Natural killer cell treated with Interleukin-12 subunit alpha and Interleukin-12 subunit beta and Interleukin-15 and Interleukin-18, amount 100 ng/mL, for 72 hours (primary cell): ENCODE results near the gene ABLIM1. TPM values are rescaled to one million over a fixed set of nuclear protein-coding genes. Genes with fewer than 3 reads are reported as not detected.

Source experiments
- ATAC-seq, 2 donors: fragments of 150-1000 bp; cut with Tn5 transposase in 1 of 2; sonication (Bioruptor Pico), chemical (Tn5 transposase) in 1 of 2; 2 replicates each; pipeline ENCODE4 v1.10.0; 2021
- DNase-seq: peaks from one replicate; pipeline ENCODE4 v3.0.0; 2022; ENCODE audit warnings: low spot score
- H3K27ac Mint-ChIP-seq, 2 donors: 1 replicate in 1 of 2; 2 replicates in 1 of 2; pipeline ENCODE4 v1.8.0; 2022; ENCODE audit warnings: mixed read lengths in 2 of 2, mild to moderate bottlenecking in 1 of 2, moderate library complexity in 1 of 2
- H3K27me3 Mint-ChIP-seq, 2 donors: 1 replicate in 1 of 2; 2 replicates in 1 of 2; pipeline ENCODE4 v1.8.0; 2022; ENCODE audit warnings: mixed read lengths in 2 of 2
- H3K36me3 Mint-ChIP-seq: one replicate; pipeline ENCODE4 v1.8.0; 2022; ENCODE audit warnings: mixed read lengths
- H3K4me1 Mint-ChIP-seq, 2 donors: 1 replicate in 1 of 2; 2 replicates in 1 of 2; pipeline ENCODE4 v1.8.0; 2022; ENCODE audit warnings: low read depth in 2 of 2, mixed read lengths in 2 of 2, mild to moderate bottlenecking in 1 of 2
- H3K4me3 Mint-ChIP-seq: one replicate; pipeline ENCODE4 v1.8.0; 2022; ENCODE audit warnings: mixed read lengths
- H3K9me3 Mint-ChIP-seq: 2 replicates; pipeline ENCODE4 v1.8.0; 2022; ENCODE audit warnings: mixed read lengths
- total RNA-seq, 2 donors: library from RNA; stranded (reverse); gene quantifications; one replicate each; pipeline ENCODE4 v1.2.3, GENCODE V29; 2022

Gene ABLIM1
- total RNA-seq, 2 donors from 2014 or later = 7.9 to 11.0 TPM

- Mint-ChIP-seq H3K27me3 (no peaks in the 10 kb centered on the region), H3K9me3 (no peaks in the 10 kb centered on the region), H3K36me3 (no peaks in the 10 kb centered on the region), H3K27ac (no peak overlapping the region), H3K4me1 (peaks cover 2 to 5% of the 10 kb centered on the region in 2 donors), H3K4me3 (no peak overlapping the region)
- ATAC-seq (no peak), DNase-seq (no peak)
These were observed 8.7 kb downstream of the ABLIM1 start for GRCh38 chr10:114649217-114649903.

GRCh38 chr10:114648368-114648767 is 9.7 kb downstream of the ABLIM1 start:
- H3K36me3 Mint-ChIP-seq = no peaks in the 10 kb centered on the region
- no peaks in the 10 kb centered on the region for H3K27me3 Mint-ChIP-seq
- H3K4me1 Mint-ChIP-seq = no peaks in the 10 kb centered on the region
- no peak overlapping the region for H3K4me3 Mint-ChIP-seq
- ATAC-seq (no peak), DNase-seq (no peak)
- H3K27ac Mint-ChIP-seq = no peak overlapping the region
- no peaks in the 10 kb centered on the region for H3K9me3 Mint-ChIP-seq

GRCh38 chr10:114647545-114648138 is 10.4 kb downstream of the ABLIM1 start:
- H3K9me3 Mint-ChIP-seq = no peaks in the 10 kb centered on the region

GRCh38 chr10:114646426-114646825 is 11.6 kb downstream of the ABLIM1 start:
- DNase-seq (no peak), ATAC-seq (no peak)
- Mint-ChIP-seq H3K4me3 (no peak overlapping the region), H3K9me3 (no peaks in the 10 kb centered on the region), H3K27me3 (peaks cover 0 to 5% of the 10 kb centered on the region in 2 donors), H3K36me3 (no peaks in the 10 kb centered on the region), H3K4me1 (no peaks in the 10 kb centered on the region), H3K27ac (no peak overlapping the region)

More at GRCh38 chr10:114647545-114648138, 10.4 kb downstream of the ABLIM1 start:
- no peak for DNase-seq
- peaks cover 0 to 4% of the 10 kb centered on the region in 2 donors for H3K27me3 Mint-ChIP-seq
- ATAC-seq = no peak
- H3K4me3 Mint-ChIP-seq = no peak overlapping the region
- no peaks in the 10 kb centered on the region for H3K36me3 Mint-ChIP-seq
- no peaks in the 10 kb centered on the region for H3K4me1 Mint-ChIP-seq
- no peak overlapping the region for H3K27ac Mint-ChIP-seq

DNA sequence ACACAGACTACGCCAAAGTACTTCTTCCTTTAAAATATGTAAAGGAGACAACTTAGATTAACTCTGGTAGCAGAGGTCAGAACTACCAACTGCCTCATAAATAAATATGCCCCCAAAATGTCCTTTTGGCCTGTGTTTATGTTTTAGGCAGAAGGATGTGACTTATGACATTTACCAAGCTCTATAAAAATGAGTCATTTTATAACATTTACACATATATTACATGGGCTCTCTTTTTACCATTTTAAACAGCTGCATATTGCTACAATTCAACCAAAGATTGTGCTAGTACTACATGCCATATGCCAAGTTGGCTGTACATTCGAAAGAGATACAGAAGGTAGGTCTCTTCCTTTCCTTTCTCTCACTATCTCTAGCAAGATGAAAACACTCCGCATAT is 12.4 kb downstream of the ABLIM1 start:
- no peak overlapping the region for H3K27ac Mint-ChIP-seq
- H3K4me3 Mint-ChIP-seq = no peak overlapping the region
- peaks cover 0 to 5% of the 10 kb centered on the region in 2 donors for H3K27me3 Mint-ChIP-seq
- no peaks in the 10 kb centered on the region for H3K4me1 Mint-ChIP-seq
- H3K9me3 Mint-ChIP-seq = no peaks in the 10 kb centered on the region
- DNase-seq (no peak), ATAC-seq (no peak)
- no peaks in the 10 kb centered on the region for H3K36me3 Mint-ChIP-seq

DNA sequence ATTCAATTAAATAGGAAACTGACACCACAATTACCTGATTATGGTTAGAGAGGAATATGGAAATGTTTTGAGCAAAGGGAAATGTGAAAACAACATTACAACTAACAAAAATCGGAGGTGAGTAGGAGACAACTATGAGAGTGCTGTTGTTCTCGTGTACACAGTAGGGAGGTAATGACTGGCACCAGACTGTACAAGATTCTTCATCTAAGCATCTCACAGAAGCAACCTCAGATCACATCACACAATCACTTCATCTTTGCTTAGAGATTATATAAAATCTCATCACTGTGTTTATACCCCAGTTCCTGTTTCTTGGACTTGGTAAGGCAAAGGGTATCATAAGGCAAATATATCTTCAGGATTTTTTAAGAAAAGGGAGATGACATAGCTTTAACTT is 14.9 kb downstream of the ABLIM1 start:
- peaks cover 2% of the 10 kb centered on the region for H3K9me3 Mint-ChIP-seq
- DNase-seq (no peak), ATAC-seq (peak in 1 of 2 donors; percentile 55)
- peaks cover 14 to 16% of the 10 kb centered on the region in 2 donors for H3K4me1 Mint-ChIP-seq
- no peaks in the 10 kb centered on the region for H3K36me3 Mint-ChIP-seq
- H3K27ac Mint-ChIP-seq = no peak overlapping the region
- no peak overlapping the region for H3K4me3 Mint-ChIP-seq
- H3K27me3 Mint-ChIP-seq = peaks cover 0 to 5% of the 10 kb centered on the region in 2 donors

GRCh38 chr10:114642729-114643128 is 15.3 kb downstream of the ABLIM1 start:
- peaks cover 14 to 16% of the 10 kb centered on the region in 2 donors for H3K4me1 Mint-ChIP-seq
- H3K36me3 Mint-ChIP-seq = no peaks in the 10 kb centered on the region
- peaks cover 0 to 5% of the 10 kb centered on the region in 2 donors for H3K27me3 Mint-ChIP-seq
- DNase-seq (no peak), ATAC-seq (no peak)
- H3K9me3 Mint-ChIP-seq = peaks cover 2% of the 10 kb centered on the region
- H3K27ac Mint-ChIP-seq = no peak overlapping the region
- no peak overlapping the region for H3K4me3 Mint-ChIP-seq

GRCh38 chr10:114638821-114639625 is 19.1 kb downstream of the ABLIM1 start:
- H3K36me3 Mint-ChIP-seq = no peaks in the 10 kb centered on the region
- peak overlapping the region; percentile 59 for H3K4me3 Mint-ChIP-seq
- ATAC-seq (peak; percentile 86 to 87), DNase-seq (peak; percentile 68)
- H3K9me3 Mint-ChIP-seq = peaks cover 2% of the 10 kb centered on the region
- peaks cover 14 to 16% of the 10 kb centered on the region in 2 donors for H3K4me1 Mint-ChIP-seq
- peak overlapping the region; percentile 38 to 72 for H3K27ac Mint-ChIP-seq
- H3K27me3 Mint-ChIP-seq = peaks cover 12 to 16% of the 10 kb centered on the region in 2 donors

DNA sequence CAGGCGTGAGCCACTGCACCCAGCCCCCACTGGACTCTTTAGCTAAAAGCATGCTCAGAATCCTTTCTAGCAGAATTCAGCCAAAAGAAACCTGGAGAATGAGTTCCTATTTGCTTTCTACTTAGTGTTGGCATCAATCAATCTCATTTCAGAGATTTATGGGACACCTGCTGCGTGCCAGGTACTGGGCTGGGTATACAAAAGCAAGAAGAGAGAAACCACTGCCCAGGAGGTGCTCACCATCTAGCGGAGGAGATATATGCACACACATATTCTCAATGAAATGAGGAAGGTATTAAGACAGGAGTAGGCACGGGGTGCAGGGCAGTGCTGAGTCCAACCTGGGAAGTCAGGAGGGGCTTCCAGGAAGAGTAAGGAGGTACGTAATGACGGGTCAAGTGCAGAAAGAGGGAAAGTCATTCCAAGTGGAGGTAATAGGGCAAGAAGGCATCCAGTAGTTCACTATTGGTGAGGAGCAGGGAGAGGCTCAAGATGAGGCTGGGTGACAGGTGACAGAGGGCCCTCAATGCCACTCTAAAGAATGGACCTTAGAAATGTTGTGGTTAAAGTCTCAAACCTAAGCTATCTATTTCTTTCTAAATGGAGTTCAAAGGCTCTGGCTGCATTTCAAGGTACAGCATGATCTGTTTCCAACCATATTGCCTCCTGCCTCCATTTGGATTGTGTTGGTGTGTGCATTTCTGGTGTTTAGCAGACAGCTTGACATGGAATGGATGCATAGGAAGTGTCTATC is 22.1 kb downstream of the ABLIM1 start:
- ATAC-seq (no peak), DNase-seq (no peak)
- Mint-ChIP-seq H3K27ac (no peak overlapping the region), H3K9me3 (peaks cover 2% of the 10 kb centered on the region), H3K4me1 (peaks cover 37% of the 10 kb centered on the region in 2 donors), H3K4me3 (no peak overlapping the region), H3K27me3 (peaks cover 33 to 45% of the 10 kb centered on the region in 2 donors), H3K36me3 (no peaks in the 10 kb centered on the region)

- Mint-ChIP-seq H3K4me3 (no peak overlapping the region), H3K36me3 (no peaks in the 10 kb centered on the region), H3K4me1 (peaks cover 38 to 39% of the 10 kb centered on the region in 2 donors), H3K9me3 (peaks cover 2% of the 10 kb centered on the region), H3K27ac (no peak overlapping the region), H3K27me3 (peaks cover 41 to 54% of the 10 kb centered on the region in 2 donors)
- ATAC-seq = no peak
- no peak for DNase-seq
These were observed 23.0 kb downstream of the ABLIM1 start for GRCh38 chr10:114635101-114635500.

GRCh38 chr10:114634609-114634979 is 23.5 kb downstream of the ABLIM1 start:
- H3K4me1 Mint-ChIP-seq = peaks cover 35 to 36% of the 10 kb centered on the region in 2 donors
- peaks cover 45 to 59% of the 10 kb centered on the region in 2 donors for H3K27me3 Mint-ChIP-seq

GRCh38 chr10:114632869-114633715 is 25.0 kb downstream of the ABLIM1 start:
- Mint-ChIP-seq H3K9me3 (no peaks in the 10 kb centered on the region), H3K36me3 (no peaks in the 10 kb centered on the region), H3K4me1 (peaks cover 24 to 25% of the 10 kb centered on the region in 2 donors), H3K27me3 (peaks cover 46 to 60% of the 10 kb centered on the region in 2 donors), H3K27ac (no peak overlapping the region), H3K4me3 (peak overlapping the region; percentile 85)
- ATAC-seq (no peak), DNase-seq (no peak)

More at GRCh38 chr10:114634609-114634979, 23.5 kb downstream of the ABLIM1 start:
- Mint-ChIP-seq H3K27ac (no peak overlapping the region), H3K4me3 (no peak overlapping the region), H3K9me3 (peaks cover 2% of the 10 kb centered on the region), H3K36me3 (no peaks in the 10 kb centered on the region)
- ATAC-seq (no peak), DNase-seq (no peak)
